ENCODE measurements around the gene CCDC85A.

CCDC85A gene

DNA sequence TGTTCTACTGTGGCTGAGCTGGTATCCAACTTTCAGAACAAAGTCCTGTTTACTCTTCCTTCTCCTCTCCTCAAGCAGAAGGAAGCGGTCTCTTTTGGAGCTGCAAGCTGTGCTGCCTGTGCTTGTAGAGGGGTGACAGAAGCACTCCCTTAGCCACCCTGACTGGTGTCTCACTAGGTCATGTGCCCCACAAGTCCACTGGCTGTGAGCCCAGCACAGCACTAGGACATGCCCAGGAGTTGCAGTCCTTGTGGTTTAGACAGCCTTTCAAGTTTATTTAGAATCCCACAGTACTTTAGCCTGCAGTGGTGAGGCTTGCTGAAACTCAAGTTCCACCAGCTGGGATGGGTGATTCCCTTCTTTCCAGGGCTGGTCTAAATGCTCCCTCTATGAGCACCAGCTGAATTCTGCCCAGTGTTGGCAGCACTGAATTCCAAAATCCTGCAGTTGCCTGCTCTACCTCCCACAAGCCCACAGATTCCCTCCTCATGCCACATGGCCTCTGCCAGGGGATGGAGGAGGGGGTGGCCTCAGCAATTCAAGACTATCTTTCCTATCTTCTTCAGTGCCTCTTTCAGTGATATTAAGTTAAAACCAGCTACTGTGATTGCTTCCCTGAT is 61.2 kb downstream of the CCDC85A start:
- DNase-seq = no peak

DNA sequence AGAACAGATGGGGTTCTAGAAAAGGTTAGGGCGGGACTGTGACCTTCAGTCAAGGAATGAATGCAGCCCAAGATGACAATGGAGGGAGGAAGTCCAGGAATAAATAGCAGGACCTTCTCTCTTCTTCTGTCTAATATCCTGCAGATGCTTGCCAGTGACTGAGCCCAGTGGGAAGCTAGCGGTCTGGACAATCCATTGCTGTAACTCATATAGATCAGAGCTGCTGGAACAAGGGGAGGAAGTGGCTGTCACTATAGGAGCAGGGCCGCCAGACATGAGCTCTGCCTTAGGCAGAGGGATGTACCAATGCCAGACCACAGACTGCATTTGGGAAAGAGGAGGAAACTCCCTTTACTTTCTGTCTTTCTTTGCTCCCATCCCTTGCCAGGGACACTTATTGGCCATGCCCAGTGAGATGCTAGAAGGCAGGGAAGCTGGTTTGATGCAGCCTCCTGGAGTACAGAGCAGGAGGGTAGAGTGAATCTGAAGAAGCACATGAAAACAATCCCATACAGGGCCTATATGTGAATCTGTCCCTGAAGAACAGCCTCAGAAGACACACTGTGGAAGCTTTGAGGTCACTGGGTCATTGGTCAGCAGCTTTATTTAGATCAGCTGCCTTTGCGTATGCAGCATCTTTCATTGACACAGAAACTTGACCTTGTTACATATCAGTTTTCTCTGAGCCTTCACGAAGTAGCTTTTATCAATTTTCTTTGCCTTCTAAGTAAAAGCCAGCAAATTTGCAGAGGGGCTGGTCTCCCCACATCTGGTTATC is 65.4 kb downstream of the CCDC85A start:
- no peak for DNase-seq

DNA sequence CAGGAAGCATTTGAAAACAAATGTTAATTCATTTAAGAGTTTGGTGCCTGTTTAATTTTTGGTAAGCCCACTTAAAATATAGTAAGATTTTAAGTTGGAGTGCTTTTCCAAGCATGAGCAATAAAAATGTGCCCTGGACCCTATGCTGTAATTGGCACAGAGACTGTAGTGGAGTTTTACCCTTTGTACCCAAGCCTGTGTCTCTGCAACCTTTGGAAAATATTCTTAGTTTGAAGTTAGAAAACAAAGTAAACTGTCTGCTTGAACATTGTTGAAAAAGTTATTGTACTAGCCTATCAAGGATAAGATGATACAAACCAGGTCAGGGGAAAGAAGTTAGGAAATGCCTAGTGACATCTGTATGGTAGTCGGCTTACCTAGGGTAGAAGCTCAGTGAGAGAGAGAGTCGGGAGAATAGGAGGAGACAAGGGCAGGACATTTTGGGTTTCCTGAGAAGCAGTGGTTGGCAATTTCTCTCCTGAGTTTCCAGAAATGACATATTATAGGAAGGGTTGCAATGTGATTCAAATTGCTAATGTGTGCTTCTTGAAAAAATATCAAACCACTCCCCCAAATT is 66.5 kb downstream of the CCDC85A start:
- DNase-seq = no peak

DNA sequence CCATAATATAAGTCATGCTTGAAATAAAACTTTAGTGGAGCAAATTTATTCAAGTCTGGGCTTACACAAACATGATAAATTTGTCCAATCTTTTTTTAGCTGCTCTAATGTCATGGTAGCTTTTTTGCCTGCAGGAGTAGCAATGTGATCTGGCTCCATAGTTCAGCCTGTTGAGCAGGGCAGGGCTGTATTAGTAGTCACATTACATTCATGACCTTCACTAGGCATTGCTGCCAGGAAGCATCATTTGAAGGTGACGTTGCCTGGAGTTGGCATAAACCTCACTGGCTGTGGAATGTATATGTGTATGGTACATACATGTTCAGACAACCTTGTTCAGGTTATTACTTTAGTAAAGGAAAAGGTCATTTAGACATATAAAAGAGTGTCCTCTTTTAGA is 76.6 kb downstream of the CCDC85A start:
- DNase-seq = no peak

GRCh38 chr2:56262241-56262640 is 78.5 kb downstream of the CCDC85A start:
- no peak for DNase-seq

DNA sequence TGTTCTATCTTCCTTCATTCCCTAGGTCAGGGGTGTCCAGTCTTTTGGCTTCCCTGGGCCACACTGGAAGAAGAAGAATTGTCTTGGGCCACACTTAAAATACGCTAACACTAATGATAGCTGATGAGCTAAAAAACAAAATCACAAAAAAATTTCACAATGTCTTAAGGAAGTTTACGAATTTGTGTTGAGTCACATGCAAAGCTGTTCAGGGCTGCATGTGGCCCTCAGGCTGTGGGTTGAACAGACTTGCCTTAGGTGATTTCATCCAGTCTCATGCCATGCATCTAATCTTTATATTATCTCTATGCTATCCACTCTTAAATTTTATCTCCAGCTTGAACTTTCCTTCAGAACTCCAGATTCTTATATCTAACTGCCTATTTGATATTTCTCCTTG is 80.1 kb downstream of the CCDC85A start:
- no peak for DNase-seq

- no peak for DNase-seq
These were observed 83.1 kb downstream of the CCDC85A start for GRCh38 chr2:56266761-56267414.

GRCh38 chr2:56267415-56267788 is 83.6 kb downstream of the CCDC85A start:
- DNase-seq = no peak

DNA sequence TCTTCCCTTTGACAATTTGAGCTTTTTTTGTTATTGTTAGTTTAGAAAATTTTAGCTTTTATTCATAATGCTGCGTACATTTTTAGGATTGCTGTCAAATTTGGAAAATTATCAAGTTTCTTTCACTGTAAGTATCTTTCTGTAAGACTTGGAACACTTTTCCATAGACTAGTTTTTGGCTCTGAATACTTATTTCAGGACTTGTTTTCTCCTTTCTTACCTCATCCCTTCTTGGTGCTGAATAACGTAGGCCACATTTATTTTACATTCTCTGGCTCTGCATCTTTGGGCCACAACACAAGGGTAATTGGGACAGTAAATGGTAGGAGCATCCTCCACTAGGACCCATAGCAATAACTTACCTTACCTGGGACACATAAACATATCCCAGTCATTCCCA is 85.1 kb downstream of the CCDC85A start:
- DNase-seq = no peak

- DNase-seq = no peak
These were observed 87.5 kb downstream of the CCDC85A start for GRCh38 chr2:56271275-56271674.

DNA sequence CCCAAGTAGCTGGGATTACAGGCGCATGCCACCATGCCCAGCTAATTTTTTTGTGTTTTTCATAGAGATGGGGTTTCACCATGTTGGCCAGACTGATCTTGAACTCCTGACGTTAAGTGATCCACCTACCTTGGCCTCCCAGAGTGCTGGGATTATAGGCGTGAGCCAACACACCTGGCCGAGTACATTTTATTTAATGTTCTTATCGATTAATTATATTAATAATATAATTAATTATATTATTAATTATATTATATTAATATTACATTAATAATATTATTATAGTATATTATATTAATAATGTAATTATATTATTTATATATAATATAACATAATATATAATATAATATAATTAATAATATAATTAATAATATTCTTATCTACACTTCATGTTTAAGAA is 101.4 kb downstream of the CCDC85A start:
- no peak for DNase-seq

- no peak for DNase-seq
These were observed 103.1 kb downstream of the CCDC85A start for GRCh38 chr2:56286936-56287335.

- DNase-seq = no peak
These were observed 103.7 kb downstream of the CCDC85A start for GRCh38 chr2:56287508-56287907.

GRCh38 chr2:56287974-56288373 is 104.2 kb downstream of the CCDC85A start:
- DNase-seq = no peak

GRCh38 chr2:56288838-56289580 is 105.2 kb downstream of the CCDC85A start:
- DNase-seq = no peak

- DNase-seq = no peak
These were observed 107.9 kb downstream of the CCDC85A start for GRCh38 chr2:56291711-56292110.

- no peak for DNase-seq
These were observed 109.2 kb downstream of the CCDC85A start for GRCh38 chr2:56292951-56293350.

- DNase-seq = no peak
These were observed 111.9 kb downstream of the CCDC85A start for GRCh38 chr2:56295666-56296065.

- no peak for DNase-seq
These were observed 113.9 kb downstream of the CCDC85A start for GRCh38 chr2:56297671-56298070.

- DNase-seq = no peak
These were observed 115.4 kb downstream of the CCDC85A start for GRCh38 chr2:56299171-56299691.

DNA sequence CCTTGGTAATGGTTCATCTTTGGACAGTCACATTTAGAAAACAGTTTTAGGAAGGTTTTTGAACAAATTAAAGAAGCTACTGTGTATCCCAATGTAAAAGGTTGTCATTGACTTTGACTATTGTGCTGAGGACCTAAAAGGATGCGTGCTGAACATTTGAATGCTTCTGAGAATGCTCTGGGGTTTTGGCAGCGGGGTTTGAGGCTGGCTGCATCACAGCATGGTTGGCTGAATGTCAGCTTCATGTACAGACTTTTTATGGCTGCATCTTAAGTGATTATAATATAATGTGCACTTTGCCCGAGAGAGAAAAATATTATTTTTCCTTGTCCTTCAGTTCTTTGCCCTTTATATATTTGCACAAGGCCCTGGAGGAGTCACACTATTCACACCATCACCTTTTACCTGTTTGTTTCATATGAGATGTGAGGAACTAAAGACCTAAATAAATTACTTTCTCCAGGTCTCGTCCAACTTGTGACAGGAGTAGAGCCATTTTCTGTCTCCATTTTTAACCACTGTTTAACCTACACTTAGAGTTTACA is 125.9 kb downstream of the CCDC85A start:
- DNase-seq = no peak

GRCh38 chr2:56313500-56313921 is 129.7 kb downstream of the CCDC85A start:
- no peak for DNase-seq
